ENCODE measurements around the gene KHNYN.

- TF ChIP-seq CTCF (IDR thresholded peaks at IDR 0.05) (no peak), POLR2A (IDR thresholded peaks at IDR 0.05) (no peak)
Observed at GRCh38 chr14:24384169-24384568, 45.6 kb upstream of the KHNYN start.

Data from lower leg skin (tissue), 3 donors.